Fibroblast of lung (primary cell): ENCODE data around the gene SPCS3.

Experiments
- EZH2 ChIP-seq: IDR thresholded peaks from 2 replicates; pipeline ENCODE4 v1.5.1; 2012; ENCODE audit warnings: low read length, control low read depth, mild to moderate bottlenecking; ENCODE audit errors: missing control alignments
- TF ChIP-seq, protein P1 (sequence below), 2 donors: IDR thresholded peaks in 1 of 2; conservative IDR thresholded peaks in 1 of 2; 1 replicate in 1 of 2; 2 replicates in 1 of 2; pipeline ENCODE4 v1.5.1; 2011 to 2012; ENCODE audit warnings: low read length in 2 of 2, control low read depth in 1 of 2, inconsistent platforms in 1 of 2, low read depth in 1 of 2, mild to moderate bottlenecking in 1 of 2

DNA sequence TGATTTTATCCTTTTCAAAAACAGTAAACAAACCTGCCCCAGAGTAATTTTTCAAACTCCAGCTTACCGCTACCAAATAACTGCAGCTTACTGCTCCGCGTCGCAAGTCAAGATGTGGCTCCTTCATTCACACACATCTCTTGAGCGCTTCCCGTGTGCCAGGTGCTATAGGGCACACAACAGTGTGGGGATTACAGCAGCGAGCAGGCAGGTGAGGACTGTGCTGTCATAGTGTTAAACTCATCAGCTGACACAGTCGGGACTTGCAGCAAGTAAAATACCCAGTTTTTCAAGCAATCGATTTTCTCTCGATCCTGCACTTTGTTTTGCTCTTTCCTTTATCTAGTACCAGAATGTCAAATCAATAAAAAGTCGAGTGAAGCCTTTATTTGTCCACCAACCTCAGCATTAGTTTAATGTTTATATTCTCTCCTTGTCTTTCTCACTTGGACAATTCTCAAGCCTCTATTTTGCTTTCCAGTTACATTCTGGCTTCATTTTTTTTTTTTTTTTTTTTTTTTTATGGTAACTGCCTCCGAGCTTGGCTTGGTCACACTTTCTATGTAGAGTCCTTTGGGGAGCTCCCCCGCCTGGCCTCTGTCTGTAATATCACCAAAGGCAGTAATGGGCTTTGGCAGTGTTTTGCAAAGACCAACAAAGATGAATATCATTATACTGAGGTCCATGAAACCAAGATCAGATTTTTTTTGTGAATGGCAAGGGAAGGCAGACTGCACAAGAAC, 42.4 kb upstream of the SPCS3 start:
- TF ChIP-seq, protein P1, sequence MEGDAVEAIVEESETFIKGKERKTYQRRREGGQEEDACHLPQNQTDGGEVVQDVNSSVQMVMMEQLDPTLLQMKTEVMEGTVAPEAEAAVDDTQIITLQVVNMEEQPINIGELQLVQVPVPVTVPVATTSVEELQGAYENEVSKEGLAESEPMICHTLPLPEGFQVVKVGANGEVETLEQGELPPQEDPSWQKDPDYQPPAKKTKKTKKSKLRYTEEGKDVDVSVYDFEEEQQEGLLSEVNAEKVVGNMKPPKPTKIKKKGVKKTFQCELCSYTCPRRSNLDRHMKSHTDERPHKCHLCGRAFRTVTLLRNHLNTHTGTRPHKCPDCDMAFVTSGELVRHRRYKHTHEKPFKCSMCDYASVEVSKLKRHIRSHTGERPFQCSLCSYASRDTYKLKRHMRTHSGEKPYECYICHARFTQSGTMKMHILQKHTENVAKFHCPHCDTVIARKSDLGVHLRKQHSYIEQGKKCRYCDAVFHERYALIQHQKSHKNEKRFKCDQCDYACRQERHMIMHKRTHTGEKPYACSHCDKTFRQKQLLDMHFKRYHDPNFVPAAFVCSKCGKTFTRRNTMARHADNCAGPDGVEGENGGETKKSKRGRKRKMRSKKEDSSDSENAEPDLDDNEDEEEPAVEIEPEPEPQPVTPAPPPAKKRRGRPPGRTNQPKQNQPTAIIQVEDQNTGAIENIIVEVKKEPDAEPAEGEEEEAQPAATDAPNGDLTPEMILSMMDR (conservative IDR thresholded peaks at IDR 0.05 in 1 of 2, IDR thresholded peaks at IDR 0.05 in 1 of 2; ENCODE audit: low read depth in 1 of 2, low read length in 2 of 2) = peak; percentile 74 to 76
- no peak for TF ChIP-seq EZH2
